SK-N-SH (cell line): ENCODE results near the gene DAGLA. TPM values are rescaled to one million over a fixed set of nuclear protein-coding genes. Genes with fewer than 3 reads are reported as not detected.

Source experiments
- CTCF ChIA-PET: fragments of 300-600, 350-600 bp; formaldehyde crosslinking; extraction: SDS; loops from one replicate; lab custom pipeline; 2021; lab: Yijun Ruan, JAX
- POLR2A ChIA-PET: fragments of 350-600 bp; sonication (Branson Sonifier 250); formaldehyde crosslinking; extraction: SDS; loops from one replicate; lab custom pipeline; 2020; ENCODE audit warnings: antibody characterized with exemption, inconsistent platforms; lab: Yijun Ruan, JAX
- DNase-seq: peaks from one replicate; pipeline ENCODE4 v3.0.0; 2012
- H2AFZ ChIP-seq: fragments of 200-600 bp; sonication (generic); 2 replicates; pipeline ENCODE4 v1.8.1; 2016; ENCODE audit warnings: antibody characterized with exemption, mild to moderate bottlenecking, low read depth
- H3F3A ChIP-seq: fragments of 200-600 bp; sonication (generic); replicated peaks from 2 replicates; pipeline ENCODE3; 2016; ENCODE audit warnings: antibody characterized with exemption, mild to moderate bottlenecking; ENCODE audit not compliant: insufficient read depth
- H3K27ac ChIP-seq, 2 experiments: fragments of 200-500 bp in 1 of 2; fragments of 200-600 bp in 1 of 2; sonication (Bioruptor generic) in 1 of 2; sonication (generic), shearing (Covaris generic) in 1 of 2; 2 replicates each; pipeline versions ENCODE4 v1.5.1 to v1.6.1; 2014 to 2016; ENCODE audit warnings: low read depth in 2 of 2, inconsistent platforms in 1 of 2, low read length in 1 of 2, mild to moderate bottlenecking in 1 of 2, mixed read lengths in 1 of 2
- H3K27me3 ChIP-seq: fragments of 200-600 bp; sonication (generic), shearing (Covaris generic); 2 replicates; pipeline ENCODE4 v1.6.1; 2016; ENCODE audit warnings: mixed run types; ENCODE audit not compliant: insufficient read depth
- H3K36me3 ChIP-seq, 2 experiments: fragments of 200-500 bp in 1 of 2; fragments of 200-600 bp in 1 of 2; sonication (Bioruptor generic) in 1 of 2; sonication (generic) in 1 of 2; replicated peaks in 1 of 2; 2 replicates each; pipeline versions ENCODE3 to v1.5.1; 2014 to 2016; ENCODE audit warnings: low read length in 1 of 2, mild to moderate bottlenecking in 1 of 2; ENCODE audit not compliant: insufficient read depth in 2 of 2, control insufficient read depth in 1 of 2
- H3K4me1 ChIP-seq, 2 experiments: fragments of 200-500 bp in 1 of 2; fragments of 200-600 bp in 1 of 2; sonication (Bioruptor generic) in 1 of 2; sonication (generic), shearing (Covaris generic) in 1 of 2; 2 replicates each; pipeline versions ENCODE4 v1.5.1 to v1.6.1; 2014 to 2016; ENCODE audit warnings: low read depth in 1 of 2, low read length in 1 of 2, mixed run types in 1 of 2; ENCODE audit not compliant: insufficient read depth in 2 of 2, control insufficient read depth in 1 of 2
- H3K4me2 ChIP-seq: fragments of 200-600 bp; sonication (generic), shearing (Covaris generic); 2 replicates; pipeline ENCODE4 v1.6.1; 2017; ENCODE audit warnings: mixed run types
- H3K4me3 ChIP-seq, 2 experiments: fragments of 200-500 bp in 1 of 2; fragments of 200-600 bp in 1 of 2; sonication (Bioruptor generic) in 1 of 2; sonication (generic), shearing (Covaris generic) in 1 of 2; 2 replicates each; pipeline versions ENCODE4 v1.5.1 to v1.8.1; 2014 to 2016; ENCODE audit warnings: low read depth in 2 of 2, inconsistent platforms in 1 of 2, low read length in 1 of 2, mild to moderate bottlenecking in 1 of 2, mixed read lengths in 1 of 2, moderate library complexity in 1 of 2
- H3K79me2 ChIP-seq: fragments of 200-600 bp; sonication (generic); 2 replicates; pipeline ENCODE4 v1.8.1; 2017; ENCODE audit warnings: mild to moderate bottlenecking; ENCODE audit not compliant: insufficient read depth
- H3K9ac ChIP-seq: fragments of 200-600 bp; sonication (generic); 2 replicates; pipeline ENCODE4 v1.6.1; 2017; ENCODE audit warnings: mixed run types
- H3K9me2 ChIP-seq: fragments of 200-600 bp; sonication (generic); 2 replicates; pipeline ENCODE4 v1.6.1; 2017; ENCODE audit warnings: mixed run types
- H3K9me3 ChIP-seq: fragments of 200-600 bp; sonication (generic); 2 replicates; pipeline ENCODE4 v1.6.1; 2017; ENCODE audit warnings: mixed run types, mild to moderate bottlenecking, moderate library complexity
- H4K20me1 ChIP-seq: fragments of 200-600 bp; sonication (generic); 2 replicates; pipeline ENCODE4 v1.6.1; 2017; ENCODE audit warnings: mild to moderate bottlenecking, mixed run types; ENCODE audit not compliant: insufficient read depth
- FOSL2 ChIP-seq: IDR thresholded peaks from 2 replicates; pipeline ENCODE4 v1.4.0; 2012; ENCODE audit warnings: low read depth, mild to moderate bottlenecking, moderate library complexity, borderline replicate concordance
- FOXM1 ChIP-seq: IDR thresholded peaks from 2 replicates; pipeline ENCODE4 v1.4.0; 2012; ENCODE audit warnings: low read depth, mild to moderate bottlenecking
- MAX ChIP-seq: IDR thresholded peaks from 2 replicates; pipeline ENCODE4 v1.4.0; 2012; ENCODE audit warnings: low read depth
- MXI1 ChIP-seq: IDR thresholded peaks from 2 replicates; pipeline ENCODE4 v1.6.1; 2012; ENCODE audit warnings: mild to moderate bottlenecking, low read depth, low read length, improper control_type of control experiment
- POLR2AphosphoS5 ChIP-seq: IDR thresholded peaks from 2 replicates; pipeline ENCODE4 v1.6.1; 2012; ENCODE audit warnings: low read depth, low read length
- REST ChIP-seq: IDR thresholded peaks from 2 replicates; pipeline ENCODE4 v1.6.1; 2012; ENCODE audit warnings: mild to moderate bottlenecking, low read depth, low read length, moderate library complexity
- RXRA ChIP-seq: IDR thresholded peaks from 2 replicates; pipeline ENCODE4 v1.4.0; 2012; ENCODE audit warnings: low read depth, mild to moderate bottlenecking, borderline replicate concordance
- SIN3A ChIP-seq: IDR thresholded peaks from 2 replicates; pipeline ENCODE4 v1.6.1; 2012; ENCODE audit warnings: low read depth, mild to moderate bottlenecking, low read length, moderate library complexity, borderline replicate concordance
- TEAD4 ChIP-seq: IDR thresholded peaks from 2 replicates; pipeline ENCODE4 v1.4.0; 2012; ENCODE audit warnings: mild to moderate bottlenecking, borderline replicate concordance; ENCODE audit not compliant: insufficient read depth
- ZBTB33 ChIP-seq: IDR thresholded peaks from 2 replicates; pipeline ENCODE4 v1.4.0; 2012; ENCODE audit warnings: low read depth, borderline replicate concordance
- WGBS: methylation state at CpG from one replicate; pipeline ENCODE4 v1.1.6; 2017; ENCODE audit warnings: low lambda C conversion rate; 5-methylcytosine and 5-hydroxymethylcytosine counted together
- polyA plus RNA-seq, 3 experiments: library from polyadenylated mRNA; depleted of rRNA; stranded (reverse); fragments of >200 nt; gene quantifications; 2 replicates each; pipeline ENCODE4 v1.2.3, GENCODE V29; 2012

The DAGLA gene
- polyA plus RNA-seq, 1 of the 3 experiments (the other 2 are of a cell fraction), result 3.3 TPM

- Histone ChIP-seq H3K27ac (no peak overlapping the region), H3K79me2 (no peaks in the 10 kb centered on the region), H4K20me1 (no peaks in the 10 kb centered on the region), H3K9me2 (no peaks in the 10 kb centered on the region), H3K27me3 (no peaks in the 10 kb centered on the region), H3K36me3 (no peaks in the 10 kb centered on the region), H3K9me3 (no peaks in the 10 kb centered on the region), H3K4me1 (peaks cover 8 to 20% of the 10 kb centered on the region in 2 experiments; a peak in 2 of 4 replicates), H2AFZ (no peak overlapping the region), H3K4me3 (no peak overlapping the region), H3F3A (no peaks in the 10 kb centered on the region), H3K9ac (no peak overlapping the region), H3K4me2 (no peak overlapping the region)
- 98% methylated on average over 8 of the region's 13 CpGs for WGBS
- CTCF ChIA-PET, result interaction anchor here (0.7 to 14.3 kb wide), 4 partner anchors 13 to 346 kb away, joined by 3 to 140 read pairs (median 7); no protein-coding TSS in a partner anchor
- TF ChIP-seq MAX, result no peak
- no peak for TF ChIP-seq FOXM1
- no peak for TF ChIP-seq ZBTB33
- no peak for TF ChIP-seq REST
- no peak for TF ChIP-seq RXRA
- DNase-seq, result no peak
- POLR2A ChIA-PET, result no interaction called here
Measured at GRCh38 chr11:61760946-61761345, 80.8 kb downstream of the DAGLA start.

- H3K9ac ChIP-seq, result no peak overlapping the region
- WGBS, result 78% methylated on average over 11 of the region's 11 CpGs
- no peak for DNase-seq
- POLR2A ChIA-PET, result no interaction called here
- no peaks in the 10 kb centered on the region for H3K79me2 ChIP-seq
- H3K9me3 ChIP-seq, result no peaks in the 10 kb centered on the region
- no peak overlapping the region for H2AFZ ChIP-seq
- H3K4me1 ChIP-seq, result peaks cover 2 to 20% of the 10 kb centered on the region in 2 experiments; a peak in 2 of 4 replicates
- H3K27me3 ChIP-seq, result no peaks in the 10 kb centered on the region
- H3K27ac ChIP-seq, result no peak overlapping the region
- no peaks in the 10 kb centered on the region for H3K9me2 ChIP-seq
- no peaks in the 10 kb centered on the region for H4K20me1 ChIP-seq
- H3K4me2 ChIP-seq, result no peak overlapping the region
- no peaks in the 10 kb centered on the region for H3F3A ChIP-seq
- CTCF ChIA-PET, result interaction anchor here (0.7 to 14.3 kb wide), 6 partner anchors 14 to 346 kb away, joined by 3 to 140 read pairs (median 4); partner anchors contain the start of genes FEN1 and TMEM258
- no peaks in the 10 kb centered on the region for H3K36me3 ChIP-seq
- no peak overlapping the region for H3K4me3 ChIP-seq
- no peak for TF ChIP-seq SIN3A
- TF ChIP-seq MAX, result no peak
- TF ChIP-seq MXI1, result no peak
- TF ChIP-seq FOSL2, result no peak
- TF ChIP-seq TEAD4, result no peak
- no peak for TF ChIP-seq ZBTB33
- TF ChIP-seq FOXM1, result no peak
- TF ChIP-seq REST, result no peak
- TF ChIP-seq POLR2AphosphoS5, result no peak
Measured at GRCh38 chr11:61761440-61762222, 81.4 kb downstream of the DAGLA start.
